Loucy (cell line): ENCODE data around the gene ATOX1.

Experiments
- H2AFZ ChIP-seq: fragments of 200-600 bp; sonication (generic); 2 replicates; pipeline ENCODE4 v1.6.0; 2016; ENCODE audit warnings: antibody characterized with exemption, mild to moderate bottlenecking, low read length, moderate library complexity
- H3F3A ChIP-seq: fragments of 200-600 bp; 2 replicates; pipeline ENCODE4 v1.6.0; 2016; ENCODE audit warnings: antibody characterized with exemption, low read depth, mild to moderate bottlenecking
- H3K27me3 ChIP-seq: fragments of 200-600 bp; sonication (generic); 2 replicates; pipeline ENCODE4 v1.6.1; 2014; ENCODE audit warnings: low read length, mild to moderate bottlenecking; ENCODE audit not compliant: insufficient read depth, poor library complexity, severe bottlenecking
- H3K36me3 ChIP-seq: fragments of 200-600 bp; sonication (generic); 2 replicates; pipeline ENCODE4 v1.6.1; 2016; ENCODE audit warnings: low read length; ENCODE audit not compliant: insufficient read depth
- H3K4me1 ChIP-seq: fragments of 200-600 bp; sonication (generic); 2 replicates; pipeline ENCODE4 v1.5.1; 2014; ENCODE audit warnings: low read length, mild to moderate bottlenecking; ENCODE audit not compliant: insufficient read depth, poor library complexity, severe bottlenecking
- H3K4me2 ChIP-seq: fragments of 200-600 bp; sonication (generic); 2 replicates; pipeline ENCODE4 v1.6.0; 2014; ENCODE audit warnings: antibody characterized with exemption, low read length, low read depth, mild to moderate bottlenecking; ENCODE audit not compliant: poor library complexity, severe bottlenecking
- H3K4me3 ChIP-seq: fragments of 200-600 bp; sonication (generic); 2 replicates; pipeline ENCODE4 v1.5.1; 2014; ENCODE audit warnings: low read length, mild to moderate bottlenecking, mixed read lengths; ENCODE audit not compliant: poor library complexity, severe bottlenecking
- H3K79me2 ChIP-seq: fragments of 200-600 bp; sonication (generic); 2 replicates; pipeline ENCODE4 v1.6.1; 2014; ENCODE audit warnings: low read length; ENCODE audit not compliant: insufficient read depth
- H3K9ac ChIP-seq: fragments of 200-600 bp; sonication (generic); 2 replicates; pipeline ENCODE4 v1.6.0; 2014; ENCODE audit warnings: mild to moderate bottlenecking, low read depth, low read length, moderate library complexity; ENCODE audit not compliant: poor library complexity, severe bottlenecking
- H3K9me2 ChIP-seq: fragments of 200-600 bp; sonication (generic); replicated peaks from 2 replicates; pipeline ENCODE4 v1.6.1; 2016; ENCODE audit warnings: low read depth, low read length, mixed read lengths
- H3K9me3 ChIP-seq: fragments of 200-600 bp; sonication (generic); 2 replicates; pipeline ENCODE4 v1.6.1; 2014; ENCODE audit warnings: mild to moderate bottlenecking, antibody characterized with exemption, low read length, low read depth; ENCODE audit not compliant: insufficient read depth
- H4K20me1 ChIP-seq: fragments of 200-600 bp; sonication (generic); 2 replicates; pipeline ENCODE4 v1.6.0; 2014; ENCODE audit warnings: antibody characterized with exemption, low read length, mild to moderate bottlenecking; ENCODE audit not compliant: insufficient read depth, poor library complexity, severe bottlenecking
- EZH2phosphoT487 ChIP-seq: fragments of 200-600 bp; IDR thresholded peaks from 2 replicates; pipeline ENCODE4 v1.6.1; 2018; ENCODE audit warnings: antibody characterized with exemption, mild to moderate bottlenecking, moderate library complexity, borderline replicate concordance
- TF ChIP-seq, protein P1 (sequence below): fragments of 200-600 bp; sonication (generic); conservative IDR thresholded peaks from 2 replicates; pipeline ENCODE4 v1.5.1; 2014; ENCODE audit warnings: mild to moderate bottlenecking, antibody characterized with exemption, low read length

The ATOX1 gene

DNA sequence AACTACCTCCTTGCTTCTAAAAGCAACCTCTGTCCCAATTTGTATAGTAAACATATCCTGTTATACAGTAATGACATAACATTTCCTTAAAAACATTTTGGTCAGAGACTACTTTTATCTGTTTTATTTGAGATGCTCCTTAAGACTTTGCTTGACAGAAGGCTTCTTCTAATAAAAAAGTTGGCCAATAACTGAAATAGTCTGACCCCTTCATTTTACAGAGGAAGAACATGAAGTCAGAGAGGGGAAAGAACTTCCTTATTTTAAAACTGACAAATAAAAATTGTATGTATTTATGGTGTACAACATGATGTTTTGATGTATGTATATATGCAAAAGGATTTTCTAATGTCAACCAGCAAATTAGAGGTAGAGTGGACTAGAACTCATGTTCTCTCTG lies 35.9 kb downstream of the ATOX1 start:
- Histone ChIP-seq H3K27me3 (no peaks in the 10 kb centered on the region), H3K79me2 (no peaks in the 10 kb centered on the region), H3K4me3 (no peak overlapping the region), H3K4me2 (no peak overlapping the region), H4K20me1 (no peaks in the 10 kb centered on the region), H3K9me2 (no peaks in the 10 kb centered on the region), H3K9ac (no peak overlapping the region), H3F3A (no peaks in the 10 kb centered on the region), H3K4me1 (peaks cover 7% of the 10 kb centered on the region), H2AFZ (no peak overlapping the region), H3K9me3 (no peaks in the 10 kb centered on the region), H3K36me3 (no peaks in the 10 kb centered on the region)
- TF ChIP-seq EZH2phosphoT487, result no peak
- TF ChIP-seq, protein P1, sequence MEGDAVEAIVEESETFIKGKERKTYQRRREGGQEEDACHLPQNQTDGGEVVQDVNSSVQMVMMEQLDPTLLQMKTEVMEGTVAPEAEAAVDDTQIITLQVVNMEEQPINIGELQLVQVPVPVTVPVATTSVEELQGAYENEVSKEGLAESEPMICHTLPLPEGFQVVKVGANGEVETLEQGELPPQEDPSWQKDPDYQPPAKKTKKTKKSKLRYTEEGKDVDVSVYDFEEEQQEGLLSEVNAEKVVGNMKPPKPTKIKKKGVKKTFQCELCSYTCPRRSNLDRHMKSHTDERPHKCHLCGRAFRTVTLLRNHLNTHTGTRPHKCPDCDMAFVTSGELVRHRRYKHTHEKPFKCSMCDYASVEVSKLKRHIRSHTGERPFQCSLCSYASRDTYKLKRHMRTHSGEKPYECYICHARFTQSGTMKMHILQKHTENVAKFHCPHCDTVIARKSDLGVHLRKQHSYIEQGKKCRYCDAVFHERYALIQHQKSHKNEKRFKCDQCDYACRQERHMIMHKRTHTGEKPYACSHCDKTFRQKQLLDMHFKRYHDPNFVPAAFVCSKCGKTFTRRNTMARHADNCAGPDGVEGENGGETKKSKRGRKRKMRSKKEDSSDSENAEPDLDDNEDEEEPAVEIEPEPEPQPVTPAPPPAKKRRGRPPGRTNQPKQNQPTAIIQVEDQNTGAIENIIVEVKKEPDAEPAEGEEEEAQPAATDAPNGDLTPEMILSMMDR, result no peak

- Histone ChIP-seq H3K4me1 (peaks cover 7% of the 10 kb centered on the region), H3K4me2 (no peak overlapping the region), H3F3A (no peaks in the 10 kb centered on the region), H3K79me2 (no peaks in the 10 kb centered on the region), H3K27me3 (no peaks in the 10 kb centered on the region), H3K9me2 (no peaks in the 10 kb centered on the region), H3K36me3 (no peaks in the 10 kb centered on the region), H4K20me1 (no peaks in the 10 kb centered on the region), H3K4me3 (no peak overlapping the region), H3K9me3 (no peaks in the 10 kb centered on the region), H3K9ac (no peak overlapping the region), H2AFZ (0 out of 2 replicates have a peak overlapping the region, but pooled peaks have one; percentile 14)
- no peak for TF ChIP-seq EZH2phosphoT487
- TF ChIP-seq, protein P1, result no peak
Measured at GRCh38 chr5:151721812-151722391, 36.5 kb downstream of the ATOX1 start.

DNA sequence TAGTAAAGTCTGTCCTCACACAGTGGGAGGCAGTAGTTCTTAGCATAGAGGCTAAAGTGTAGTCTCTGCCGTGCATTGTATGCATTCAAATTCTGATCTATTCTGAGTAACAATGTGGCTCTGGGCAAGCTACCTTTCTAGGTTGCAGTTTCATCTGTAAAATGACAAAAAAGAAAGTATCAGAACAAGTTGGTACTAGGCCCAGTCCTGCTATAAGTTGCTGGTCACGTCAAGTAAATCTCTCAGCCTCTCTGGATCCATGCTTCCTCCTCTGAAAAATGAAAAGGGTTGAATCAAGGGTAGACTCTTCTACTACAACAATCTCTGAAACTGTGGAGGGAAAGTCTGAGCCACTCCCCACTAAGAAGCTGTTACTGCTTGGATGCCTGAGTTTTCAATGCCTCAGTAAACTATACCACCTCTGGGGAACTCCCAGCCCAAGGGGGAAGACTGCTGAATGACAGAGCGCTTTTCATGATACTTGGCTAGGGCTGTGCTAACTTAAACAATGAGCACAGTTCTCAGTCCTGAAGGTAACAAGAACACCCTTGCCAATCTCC lies 37.3 kb downstream of the ATOX1 start:
- no peak for TF ChIP-seq EZH2phosphoT487
- TF ChIP-seq, protein P1, result no peak
- peaks cover 7% of the 10 kb centered on the region for H3K4me1 ChIP-seq
- no peaks in the 10 kb centered on the region for H3K9me3 ChIP-seq
- H2AFZ ChIP-seq, result 0 out of 2 replicates have a peak overlapping the region, but pooled peaks have one; percentile 14
- H3K36me3 ChIP-seq, result no peaks in the 10 kb centered on the region
- H3K79me2 ChIP-seq, result no peaks in the 10 kb centered on the region
- no peaks in the 10 kb centered on the region for H3K27me3 ChIP-seq
- no peaks in the 10 kb centered on the region for H4K20me1 ChIP-seq
- H3F3A ChIP-seq, result no peaks in the 10 kb centered on the region
- no peaks in the 10 kb centered on the region for H3K9me2 ChIP-seq
- no peak overlapping the region for H3K4me3 ChIP-seq
- no peak overlapping the region for H3K9ac ChIP-seq
- no peak overlapping the region for H3K4me2 ChIP-seq
